Measurements from ENCODE around the gene TAF6. TPM values are rescaled to one million over a fixed set of nuclear protein-coding genes. Genes with fewer than 3 reads are reported as not detected.
A peak's percentile ranks its signal among the peaks of the same experiment; 100 is the strongest.
"Not testable (repeated sequence)": the region's sequence is repeated elsewhere in the genome, so short reads cannot be mapped to it uniquely, and the experiment has no call there.

Gene TAF6
- polyA plus RNA-seq, 1 donor from 2014 or later: 31.5 TPM

- Mint-ChIP-seq H3K27me3 (no peaks in the 10 kb centered on the region), H3K4me3 (peak overlapping the region in 2 of 4 donors; percentile 45 to 47), H3K4me1 (peaks cover 6 to 13% (median 12%) of the 10 kb centered on the region in 3 donors), H3K9me3 (no peaks in the 10 kb centered on the region), H3K36me3 (no peaks in the 10 kb centered on the region), H3K27ac (peak overlapping the region in 1 of 3 donors; percentile 56)
Measured at GRCh38 chr7:100132697-100133151, 13.6 kb upstream of the TAF6 start.

GRCh38 chr7:100132126-100132525 lies 13.0 kb upstream of the TAF6 start:
- no peaks in the 10 kb centered on the region for H3K27me3 Mint-ChIP-seq
- peak overlapping the region in 1 of 4 donors; percentile 45 for H3K4me3 Mint-ChIP-seq
- H3K4me1 Mint-ChIP-seq: peaks cover 4 to 11% (median 10%) of the 10 kb centered on the region in 3 donors
- peak overlapping the region in 1 of 3 donors; percentile 56 for H3K27ac Mint-ChIP-seq
- no peaks in the 10 kb centered on the region for H3K9me3 Mint-ChIP-seq
- no peaks in the 10 kb centered on the region for H3K36me3 Mint-ChIP-seq

- Mint-ChIP-seq H3K36me3 (peaks cover 2% of the 10 kb centered on the region), H3K27ac (no peak overlapping the region), H3K27me3 (no peaks in the 10 kb centered on the region), H3K9me3 (no peaks in the 10 kb centered on the region), H3K4me1 (peaks cover 9 to 18% (median 12%) of the 10 kb centered on the region in 3 donors), H3K4me3 (peak overlapping the region in 2 of 4 donors; percentile 43 to 63)
Measured at GRCh38 chr7:100130608-100131453, 11.7 kb upstream of the TAF6 start.

GRCh38 chr7:100130220-100130607 lies 11.1 kb upstream of the TAF6 start:
- H3K4me1 Mint-ChIP-seq: peaks cover 12 to 22% (median 12%) of the 10 kb centered on the region in 3 donors
- H3K4me3 Mint-ChIP-seq, H3K27me3 Mint-ChIP-seq: not testable (repeated sequence)

GRCh38 chr7:100128637-100128963 lies 9.4 kb upstream of the TAF6 start:
- H3K27me3 Mint-ChIP-seq: no peaks in the 10 kb centered on the region
- peak overlapping the region in 1 of 3 donors; percentile 69 for H3K27ac Mint-ChIP-seq
- peaks cover 24 to 25% (median 24%) of the 10 kb centered on the region in 3 donors for H3K4me1 Mint-ChIP-seq

More at GRCh38 chr7:100130220-100130607, 11.1 kb upstream of the TAF6 start:
- not testable (repeated sequence) for H3K27ac Mint-ChIP-seq, H3K9me3 Mint-ChIP-seq, H3K36me3 Mint-ChIP-seq

GRCh38 chr7:100127866-100128636 lies 8.9 kb upstream of the TAF6 start:
- Mint-ChIP-seq H3K4me1 (peaks cover 24 to 25% (median 24%) of the 10 kb centered on the region in 3 donors), H3K27ac (peak overlapping the region; percentile 27 to 69 (median 59)), H3K36me3 (peaks cover 2% of the 10 kb centered on the region), H3K9me3 (no peaks in the 10 kb centered on the region), H3K4me3 (peak overlapping the region; percentile 78 to 90 (median 80)), H3K27me3 (no peaks in the 10 kb centered on the region)

More at GRCh38 chr7:100128637-100128963, 9.4 kb upstream of the TAF6 start:
- Mint-ChIP-seq H3K4me3 (peak overlapping the region in 3 of 4 donors; percentile 78 to 90 (median 81)), H3K36me3 (peaks cover 2% of the 10 kb centered on the region), H3K9me3 (no peaks in the 10 kb centered on the region)

- H3K4me1 Mint-ChIP-seq: peaks cover 19 to 20% (median 20%) of the 10 kb centered on the region in 3 donors
- peak within 1 kb of the TSS; percentile 93 to 99 (median 99) for H3K27ac Mint-ChIP-seq
- no peaks in the 10 kb centered on the region for H3K27me3 Mint-ChIP-seq
- peak within 1 kb of the TSS; percentile 96 to 100 (median 100) for H3K4me3 Mint-ChIP-seq
- peaks cover 5% of the 10 kb centered on the region for H3K36me3 Mint-ChIP-seq
- no peaks in the 10 kb centered on the region for H3K9me3 Mint-ChIP-seq
Measured at GRCh38 chr7:100126931-100127865, 8.0 kb upstream of the TAF6 start, which contains the start of gene MBLAC1. MBLAC1 (plus strand) TSS chr7:100126967; CDS start chr7:100127396, 429 bp downstream.

GRCh38 chr7:100126239-100126930 lies 7.2 kb upstream of the TAF6 start:
- Mint-ChIP-seq H3K27me3 (no peaks in the 10 kb centered on the region), H3K9me3 (no peaks in the 10 kb centered on the region), H3K36me3 (peaks cover 5% of the 10 kb centered on the region), H3K27ac (peak overlapping the region; percentile 93 to 99 (median 99)), H3K4me1 (peaks cover 18 to 20% (median 19%) of the 10 kb centered on the region in 3 donors), H3K4me3 (peak overlapping the region; percentile 96 to 100 (median 100))

- Mint-ChIP-seq H3K36me3 (peaks cover 5% of the 10 kb centered on the region), H3K9me3 (no peaks in the 10 kb centered on the region), H3K4me1 (peaks cover 22 to 30% (median 26%) of the 10 kb centered on the region in 3 donors), H3K27ac (peak overlapping the region in 2 of 3 donors; percentile 78 to 93), H3K4me3 (peak overlapping the region; percentile 44 to 96 (median 82)), H3K27me3 (no peaks in the 10 kb centered on the region)
Measured at GRCh38 chr7:100124301-100125230, 5.4 kb upstream of the TAF6 start.

GRCh38 chr7:100122568-100122967 lies 3.4 kb upstream of the TAF6 start:
- Mint-ChIP-seq H3K4me3 (peak overlapping the region in 2 of 4 donors; percentile 28 to 70), H3K27me3 (no peaks in the 10 kb centered on the region), H3K27ac (no peak overlapping the region), H3K4me1 (peaks cover 30 to 33% (median 31%) of the 10 kb centered on the region in 3 donors), H3K9me3 (no peaks in the 10 kb centered on the region), H3K36me3 (peaks cover 5% of the 10 kb centered on the region)

- Mint-ChIP-seq H3K27ac (peak overlapping the region in 2 of 3 donors; percentile 52 to 73), H3K4me3 (peak overlapping the region in 1 of 4 donors; percentile 30), H3K36me3 (peaks cover 5% of the 10 kb centered on the region), H3K27me3 (no peaks in the 10 kb centered on the region), H3K4me1 (peaks cover 29 to 33% (median 31%) of the 10 kb centered on the region in 3 donors), H3K9me3 (no peaks in the 10 kb centered on the region)
Measured at GRCh38 chr7:100122067-100122466, 2.9 kb upstream of the TAF6 start.

GRCh38 chr7:100120733-100121036 lies 1.5 kb upstream of the TAF6 start:
- Mint-ChIP-seq H3K9me3 (no peaks in the 10 kb centered on the region), H3K27ac (peak overlapping the region; percentile 4 to 99 (median 99)), H3K4me3 (peak overlapping the region; percentile 91 to 98 (median 96)), H3K27me3 (no peaks in the 10 kb centered on the region), H3K4me1 (peaks cover 25 to 29% (median 28%) of the 10 kb centered on the region in 3 donors), H3K36me3 (peaks cover 2% of the 10 kb centered on the region)
